Right lobe of liver (tissue), 4 donors: ENCODE measurements around the gene SPRR2D.
"Not testable (repeated sequence)": the region's sequence is repeated elsewhere in the genome, so short reads cannot be mapped to it uniquely, and the experiment has no call there.

Experiments used
- CTCF ChIP-seq, 4 donors: fragments of 200-600 bp in 3 of 4; fragments of 450-650 bp in 1 of 4; IDR thresholded peaks; one replicate each; pipeline versions ENCODE4 v1.5.1 to v1.8.0; 2016 to 2022; ENCODE audit warnings: antibody characterized with exemption in 4 of 4, mild to moderate bottlenecking in 2 of 4
- POLR2A ChIP-seq: fragments of 450-650 bp; IDR thresholded peaks from one replicate; pipeline ENCODE4 v1.6.1; 2017; ENCODE audit warnings: antibody characterized with exemption, mild to moderate bottlenecking
- donor health status: DM: no; HTN: no; CAD: no.
- donor health status: DM: no; HTN: no; CAD: no.
- donor health status: DM: no; HTN: yes; CAD: no.

DNA sequence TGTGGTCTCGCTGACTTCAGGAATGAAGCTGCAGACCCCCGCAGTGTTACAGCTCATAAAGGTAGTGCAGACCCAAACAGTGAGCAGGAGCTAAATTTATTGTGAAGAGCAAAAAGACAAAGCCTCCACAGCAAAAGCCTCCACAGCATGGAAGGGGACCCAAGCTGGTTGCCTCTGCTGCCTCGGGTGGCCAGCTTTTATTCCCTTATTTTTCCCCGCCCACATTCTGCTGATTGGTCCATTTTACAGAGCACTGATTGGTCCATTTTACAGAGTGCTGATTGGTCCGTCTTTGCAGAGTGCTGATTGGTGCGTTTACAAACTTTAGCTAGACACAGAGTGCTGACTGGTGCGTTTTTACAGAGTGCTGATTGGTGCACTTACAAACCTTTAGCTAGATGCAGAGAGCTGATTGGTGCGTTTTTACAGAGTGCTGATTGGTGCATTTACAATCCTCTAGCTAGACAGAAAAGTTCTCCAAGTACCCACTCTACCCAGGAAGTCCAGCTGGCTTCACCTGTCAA is 29.6 kb downstream of the SPRR2D start:
- TF ChIP-seq CTCF (IDR thresholded peaks at IDR 0.05); POLR2A: not testable (repeated sequence)
